GM08714 (cell line): ENCODE results near the gene BDNF.
"Not testable (repeated sequence)": the region's sequence is repeated elsewhere in the genome, so short reads cannot be mapped to it uniquely, and the experiment has no call there.

Source experiments
- H3K4me3 ChIP-seq: fragments of 200-500 bp; sonication (Bioruptor generic); 2 replicates; pipeline ENCODE4 v1.5.1; 2014; ENCODE audit warnings: mild to moderate bottlenecking, low read length, inconsistent platforms
- ZNF274 ChIP-seq: IDR thresholded peaks from 2 replicates; pipeline ENCODE4 v1.6.1; 2012; ENCODE audit warnings: mild to moderate bottlenecking, low read depth, low read length

Gene BDNF

GRCh38 chr11:27700351-27701301 lies at the start of gene BDNF:
BDNF (minus strand) TSS chr11:27700455; CDS start chr11:27658564, 41,891 bp downstream.
- peak within 1 kb of the TSS; percentile 81 for H3K4me3 ChIP-seq
- no peak for TF ChIP-seq ZNF274

- H3K4me3 ChIP-seq = no peak overlapping the region
- no peak for TF ChIP-seq ZNF274
Observed at GRCh38 chr11:27740362-27741013, 40.2 kb upstream of the BDNF start.

GRCh38 chr11:27735281-27735680 lies 35.0 kb upstream of the BDNF start:
- no peak overlapping the region for H3K4me3 ChIP-seq
- no peak for TF ChIP-seq ZNF274

GRCh38 chr11:27731803-27732202 lies 31.5 kb upstream of the BDNF start:
- not testable (repeated sequence) for H3K4me3 ChIP-seq

GRCh38 chr11:27726981-27727380 lies 26.7 kb upstream of the BDNF start:
- H3K4me3 ChIP-seq = no peak overlapping the region
- TF ChIP-seq ZNF274 = no peak

GRCh38 chr11:27723687-27724086 lies 23.4 kb upstream of the BDNF start:
- TF ChIP-seq ZNF274 = no peak
- H3K4me3 ChIP-seq = no peak overlapping the region

GRCh38 chr11:27722953-27723344 lies 22.7 kb upstream of the BDNF start:
- TF ChIP-seq ZNF274 = no peak
- H3K4me3 ChIP-seq = no peak overlapping the region

GRCh38 chr11:27722117-27722952 lies 22.1 kb upstream of the BDNF start:
- no peak for TF ChIP-seq ZNF274
- H3K4me3 ChIP-seq = peak overlapping the region; percentile 25; the same call in 1 of the 2 replicates

- no peak for TF ChIP-seq ZNF274
- H3K4me3 ChIP-seq = peak overlapping the region; percentile 25; the same call in 1 of the 2 replicates
Observed at GRCh38 chr11:27721264-27722116, 21.2 kb upstream of the BDNF start.

GRCh38 chr11:27720277-27720830 lies 20.1 kb upstream of the BDNF start:
- H3K4me3 ChIP-seq = no peak overlapping the region
- no peak for TF ChIP-seq ZNF274

- H3K4me3 ChIP-seq = no peak overlapping the region
- TF ChIP-seq ZNF274 = no peak
Observed at GRCh38 chr11:27719546-27719925, 19.3 kb upstream of the BDNF start.

GRCh38 chr11:27718863-27719545 lies 18.7 kb upstream of the BDNF start:
- no peak overlapping the region; the same call in 1 of the 2 replicates for H3K4me3 ChIP-seq
- TF ChIP-seq ZNF274 = no peak
